ENCODE measurements around the gene CFAP210. TPM values are rescaled to one million over a fixed set of nuclear protein-coding genes. Genes with fewer than 3 reads are reported as not detected.

The CFAP210 gene
- total RNA-seq, 4 donors from 2014 or later = 0.80 TPM; not detected in 3

DNA sequence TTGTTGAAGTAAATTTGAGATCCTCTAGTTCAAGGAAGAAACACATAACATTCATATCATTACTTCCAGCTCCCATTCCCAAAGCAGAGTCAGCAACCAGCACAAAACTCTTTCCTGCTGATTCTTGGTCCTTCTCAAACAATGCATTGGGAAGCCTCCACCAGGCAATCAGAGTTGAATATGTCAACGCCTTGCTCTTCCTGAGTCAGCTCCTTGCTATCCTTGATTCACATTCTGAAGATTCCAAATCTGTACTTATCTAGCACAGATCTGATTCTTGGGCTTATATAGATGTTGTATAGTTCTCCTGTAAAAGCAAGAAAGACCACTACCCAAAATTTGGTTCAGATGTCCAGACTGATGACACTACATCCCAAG is 29.6 kb downstream of the CFAP210 start:
- intact Hi-C loops (cut with DNase I) = no loop called here
- H3K4me3 ChIP-seq = no peak overlapping the region
- 82% methylated on average over 1 of the region's 1 CpG for WGBS
- no peaks in the 10 kb centered on the region for H3K9me3 ChIP-seq
- TF ChIP-seq POLR2AphosphoS5 (IDR thresholded peaks at IDR 0.05) (no peak), EP300 (IDR thresholded peaks at IDR 0.05) (no peak), POLR2A (IDR thresholded peaks at IDR 0.05; ENCODE audit: low read depth) (no peak)
- TF ChIP-seq, protein P1, sequence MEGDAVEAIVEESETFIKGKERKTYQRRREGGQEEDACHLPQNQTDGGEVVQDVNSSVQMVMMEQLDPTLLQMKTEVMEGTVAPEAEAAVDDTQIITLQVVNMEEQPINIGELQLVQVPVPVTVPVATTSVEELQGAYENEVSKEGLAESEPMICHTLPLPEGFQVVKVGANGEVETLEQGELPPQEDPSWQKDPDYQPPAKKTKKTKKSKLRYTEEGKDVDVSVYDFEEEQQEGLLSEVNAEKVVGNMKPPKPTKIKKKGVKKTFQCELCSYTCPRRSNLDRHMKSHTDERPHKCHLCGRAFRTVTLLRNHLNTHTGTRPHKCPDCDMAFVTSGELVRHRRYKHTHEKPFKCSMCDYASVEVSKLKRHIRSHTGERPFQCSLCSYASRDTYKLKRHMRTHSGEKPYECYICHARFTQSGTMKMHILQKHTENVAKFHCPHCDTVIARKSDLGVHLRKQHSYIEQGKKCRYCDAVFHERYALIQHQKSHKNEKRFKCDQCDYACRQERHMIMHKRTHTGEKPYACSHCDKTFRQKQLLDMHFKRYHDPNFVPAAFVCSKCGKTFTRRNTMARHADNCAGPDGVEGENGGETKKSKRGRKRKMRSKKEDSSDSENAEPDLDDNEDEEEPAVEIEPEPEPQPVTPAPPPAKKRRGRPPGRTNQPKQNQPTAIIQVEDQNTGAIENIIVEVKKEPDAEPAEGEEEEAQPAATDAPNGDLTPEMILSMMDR (IDR thresholded peaks at IDR 0.05) = no peak
- no peaks in the 10 kb centered on the region for H3K36me3 ChIP-seq
- no peaks in the 10 kb centered on the region for H3K27me3 ChIP-seq
- H3K27ac ChIP-seq (replicated peaks in 1 of 4) = no peak overlapping the region
- DNase-seq (ENCODE audit: extremely low spot score) = no peak
- H3K4me1 ChIP-seq = no peaks in the 10 kb centered on the region

DNA sequence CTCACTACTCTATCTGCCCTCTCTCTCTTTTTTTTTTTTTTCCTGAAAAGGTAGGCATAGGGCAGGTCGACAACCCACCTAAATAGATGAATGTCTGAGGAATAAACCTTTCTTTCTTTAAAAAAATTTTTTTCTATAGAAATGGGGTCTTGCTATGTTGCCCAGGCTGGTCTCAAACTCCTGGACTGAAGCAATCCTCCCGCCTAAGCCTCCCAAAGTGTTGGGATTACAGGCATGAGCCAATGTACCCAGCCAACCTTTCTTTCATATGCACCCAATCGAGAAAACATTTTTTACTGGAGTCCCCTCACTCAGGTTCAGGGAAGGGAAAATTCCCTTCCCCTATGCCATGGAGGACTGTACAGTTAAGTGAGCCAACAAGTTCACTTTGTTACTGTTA is 31.0 kb downstream of the CFAP210 start:
- no peaks in the 10 kb centered on the region for H3K27me3 ChIP-seq
- H3K4me1 ChIP-seq = no peaks in the 10 kb centered on the region
- 89% methylated on average over 3 of the region's 3 CpGs for WGBS
- no peak overlapping the region for H3K4me3 ChIP-seq
- intact Hi-C loops (cut with DNase I) = no loop called here
- H3K9me3 ChIP-seq = no peaks in the 10 kb centered on the region
- no peak for TF ChIP-seq POLR2AphosphoS5 (IDR thresholded peaks at IDR 0.05)
- no peak for TF ChIP-seq EP300 (IDR thresholded peaks at IDR 0.05)
- TF ChIP-seq, protein P1 (IDR thresholded peaks at IDR 0.05) = no peak
- TF ChIP-seq POLR2A (IDR thresholded peaks at IDR 0.05; ENCODE audit: low read depth) = no peak
- no peaks in the 10 kb centered on the region for H3K36me3 ChIP-seq
- no peak for DNase-seq (ENCODE audit: extremely low spot score)
- H3K27ac ChIP-seq (replicated peaks in 1 of 4) = no peak overlapping the region

DNA sequence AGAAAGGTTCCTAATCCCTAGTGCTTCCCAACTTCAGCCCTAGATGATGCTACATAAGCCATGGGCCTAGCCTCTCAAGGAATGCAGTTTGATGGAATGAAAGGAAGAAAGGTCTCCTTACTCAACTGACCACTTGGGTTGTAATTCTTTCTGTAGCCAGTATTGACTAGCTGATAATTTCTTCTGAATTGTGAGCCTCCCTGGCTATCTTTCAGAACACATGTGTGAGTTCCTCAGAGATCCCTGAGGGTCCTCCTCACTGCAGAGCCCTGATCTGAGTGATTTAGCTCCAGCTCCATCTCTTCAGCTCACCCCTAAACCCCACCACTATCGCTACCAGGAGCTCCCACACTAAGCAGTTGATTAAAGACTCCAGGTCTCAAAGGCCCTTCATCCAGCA is 31.5 kb downstream of the CFAP210 start:
- H3K9me3 ChIP-seq = no peaks in the 10 kb centered on the region
- no peaks in the 10 kb centered on the region for H3K4me1 ChIP-seq
- H3K36me3 ChIP-seq = no peaks in the 10 kb centered on the region
- no peak overlapping the region for H3K27ac ChIP-seq (replicated peaks in 1 of 4)
- TF ChIP-seq, protein P1 (IDR thresholded peaks at IDR 0.05) = no peak
- TF ChIP-seq EP300 (IDR thresholded peaks at IDR 0.05) = no peak
- TF ChIP-seq POLR2A (IDR thresholded peaks at IDR 0.05; ENCODE audit: low read depth) = no peak
- TF ChIP-seq POLR2AphosphoS5 (IDR thresholded peaks at IDR 0.05) = no peak
- intact Hi-C loops (cut with DNase I) = no loop called here
- no peak overlapping the region for H3K4me3 ChIP-seq
- no peaks in the 10 kb centered on the region for H3K27me3 ChIP-seq
- 100% methylated on average over 1 of the region's 1 CpG for WGBS
- DNase-seq (ENCODE audit: extremely low spot score) = no peak

DNA sequence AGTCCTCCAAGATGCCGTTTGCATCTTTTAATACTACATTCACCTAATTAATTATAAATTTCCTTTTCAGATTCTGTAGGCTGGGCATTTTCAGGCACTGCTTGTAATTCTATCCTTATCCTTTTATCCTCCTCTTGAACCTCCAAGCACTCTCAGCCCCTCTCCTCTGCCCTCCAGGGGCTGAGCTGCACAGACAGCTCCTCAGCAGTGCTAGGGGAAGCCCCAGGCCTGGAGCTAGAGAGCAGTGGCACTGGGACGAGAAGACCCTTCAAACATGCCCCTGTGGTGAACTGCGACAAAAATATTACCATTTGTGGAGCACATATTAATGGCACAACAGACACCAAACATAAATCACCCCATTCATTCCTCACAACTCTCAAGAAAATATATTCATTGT is 32.9 kb downstream of the CFAP210 start:
- 74% methylated on average over 3 of the region's 3 CpGs for WGBS
- TF ChIP-seq, protein P1 (IDR thresholded peaks at IDR 0.05) = no peak
- TF ChIP-seq POLR2AphosphoS5 (IDR thresholded peaks at IDR 0.05) = no peak
- TF ChIP-seq POLR2A (IDR thresholded peaks at IDR 0.05; ENCODE audit: low read depth) = no peak
- no peak for TF ChIP-seq EP300 (IDR thresholded peaks at IDR 0.05)
- intact Hi-C loops (cut with DNase I) = no loop called here
- Histone ChIP-seq H3K4me3 (no peak overlapping the region), H3K36me3 (no peaks in the 10 kb centered on the region), H3K9me3 (no peaks in the 10 kb centered on the region), H3K27me3 (no peaks in the 10 kb centered on the region), H3K27ac (replicated peaks in 1 of 4) (no peak overlapping the region), H3K4me1 (no peaks in the 10 kb centered on the region)
- no peak for DNase-seq (ENCODE audit: extremely low spot score)

DNA sequence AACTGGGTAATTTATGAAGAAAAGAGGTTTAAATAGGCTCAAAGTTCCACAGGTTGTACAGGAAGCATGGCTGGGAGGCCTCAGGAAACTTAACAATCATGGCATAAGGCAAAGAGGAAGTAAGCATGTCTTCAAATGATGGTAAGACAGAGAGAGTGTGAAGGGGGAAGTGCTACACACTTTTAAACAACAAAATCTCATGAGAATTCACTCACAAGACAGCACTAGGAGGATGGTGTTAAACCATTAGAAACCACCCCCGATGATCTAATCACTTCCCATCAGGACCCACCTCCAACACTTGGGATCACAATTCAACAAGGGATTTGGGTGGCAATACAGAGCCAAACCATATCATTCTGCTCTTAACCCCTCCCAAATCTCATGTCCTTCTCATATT is 34.9 kb downstream of the CFAP210 start:
- Histone ChIP-seq H3K27ac (replicated peaks in 1 of 4) (no peak overlapping the region), H3K4me1 (no peaks in the 10 kb centered on the region), H3K9me3 (no peaks in the 10 kb centered on the region), H3K27me3 (no peaks in the 10 kb centered on the region), H3K36me3 (no peaks in the 10 kb centered on the region), H3K4me3 (no peak overlapping the region)
- intact Hi-C loops (cut with DNase I) = no loop called here
- TF ChIP-seq, protein P1 (IDR thresholded peaks at IDR 0.05) = no peak
- TF ChIP-seq EP300 (IDR thresholded peaks at IDR 0.05) (no peak), POLR2A (IDR thresholded peaks at IDR 0.05; ENCODE audit: low read depth) (no peak), POLR2AphosphoS5 (IDR thresholded peaks at IDR 0.05) (no peak)
- no peak for DNase-seq (ENCODE audit: extremely low spot score)
- 71% methylated on average over 1 of the region's 1 CpG for WGBS

Data from esophagus muscularis mucosa (tissue), 4 donors.